ENCODE data around the gene DBN1.

DBN1 gene

DNA sequence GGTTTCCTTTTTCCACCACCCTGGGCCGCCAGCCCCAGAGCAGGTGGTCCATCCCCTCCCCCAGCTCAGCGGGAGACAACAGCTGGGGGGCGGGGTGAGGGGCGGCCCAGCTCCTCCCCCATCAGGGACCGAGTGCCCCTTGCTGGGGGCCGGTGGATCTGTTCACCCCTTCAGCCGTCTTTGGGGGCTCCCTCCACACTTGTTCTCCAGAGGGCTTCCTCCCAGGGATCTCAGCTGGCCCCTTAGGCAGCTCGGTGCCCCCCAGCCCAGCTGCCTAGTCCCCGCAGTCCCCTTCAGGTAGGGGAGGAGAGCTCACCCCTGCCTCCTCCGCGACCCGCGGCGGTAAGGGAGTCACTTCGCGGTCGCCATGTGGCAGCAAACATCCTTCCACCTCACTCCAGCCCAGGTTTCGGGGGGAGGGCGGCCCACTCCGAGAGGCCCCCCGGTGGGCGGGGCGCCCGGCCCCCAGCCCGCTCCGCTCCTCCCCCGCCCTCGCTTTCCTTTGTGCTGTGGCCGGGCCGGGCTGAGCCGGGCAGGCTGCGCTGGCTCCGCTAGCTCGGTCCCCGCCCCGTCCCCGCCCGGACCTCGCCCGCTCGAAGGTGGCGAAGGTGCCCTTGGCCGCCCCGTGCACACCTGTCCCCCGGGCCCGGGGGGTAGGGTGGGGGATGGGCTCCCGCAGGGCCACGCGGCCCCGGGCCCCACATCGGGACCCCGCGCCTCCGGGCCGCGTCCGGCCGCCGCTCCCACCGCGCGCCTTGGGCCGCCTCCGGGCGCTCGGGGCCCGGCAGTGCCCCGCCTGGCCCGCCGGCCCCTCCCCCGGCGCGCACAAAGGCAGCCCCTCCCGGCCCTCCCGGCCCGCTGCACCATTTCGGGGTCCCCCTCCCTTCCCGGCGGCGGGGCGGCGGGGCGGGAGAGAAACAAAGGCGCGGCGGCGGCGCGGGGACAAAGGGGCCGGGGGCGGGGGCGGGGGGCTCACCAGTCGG is 683 bp downstream of the DBN1 start:
- no peak for DNase-seq (ENCODE audit: low read depth)

DNA sequence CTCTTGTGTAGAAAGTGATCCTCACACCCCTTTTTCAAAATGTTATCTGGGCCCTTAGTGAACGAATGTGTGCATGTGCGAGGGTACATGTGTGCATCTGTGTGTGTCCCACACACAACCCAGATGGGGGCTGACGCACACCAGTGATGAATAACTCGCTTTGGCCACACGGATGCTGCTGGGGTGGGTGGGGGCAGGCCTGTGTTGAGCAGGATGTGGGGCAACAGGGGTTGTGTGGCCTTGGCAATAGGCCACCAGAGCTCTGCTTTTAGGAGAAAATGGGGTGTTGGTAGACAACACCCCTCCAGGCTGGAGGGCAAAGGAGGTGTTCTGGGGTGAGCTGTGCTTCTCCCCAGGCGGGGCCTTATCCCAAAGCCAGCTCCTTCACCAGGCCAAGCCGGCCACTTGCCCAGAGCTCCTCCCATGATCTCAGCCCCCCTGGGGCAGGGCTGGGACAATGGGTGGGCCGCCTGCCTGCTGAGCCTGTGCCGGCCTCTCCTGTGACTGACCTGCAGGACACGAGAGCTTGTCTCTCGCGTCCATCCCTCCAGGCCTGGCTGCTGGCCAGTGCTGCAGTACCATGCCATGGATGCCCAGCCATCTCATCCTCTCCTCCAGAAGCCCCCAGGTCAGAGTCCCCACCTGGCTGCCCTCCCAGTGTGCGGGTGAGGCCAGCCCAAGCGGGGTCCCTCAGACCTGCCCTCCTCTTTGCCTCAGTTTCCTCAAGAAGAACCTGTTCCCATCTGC is 1.7 kb downstream of the DBN1 start:
- no peak for DNase-seq (ENCODE audit: low read depth)

DNA sequence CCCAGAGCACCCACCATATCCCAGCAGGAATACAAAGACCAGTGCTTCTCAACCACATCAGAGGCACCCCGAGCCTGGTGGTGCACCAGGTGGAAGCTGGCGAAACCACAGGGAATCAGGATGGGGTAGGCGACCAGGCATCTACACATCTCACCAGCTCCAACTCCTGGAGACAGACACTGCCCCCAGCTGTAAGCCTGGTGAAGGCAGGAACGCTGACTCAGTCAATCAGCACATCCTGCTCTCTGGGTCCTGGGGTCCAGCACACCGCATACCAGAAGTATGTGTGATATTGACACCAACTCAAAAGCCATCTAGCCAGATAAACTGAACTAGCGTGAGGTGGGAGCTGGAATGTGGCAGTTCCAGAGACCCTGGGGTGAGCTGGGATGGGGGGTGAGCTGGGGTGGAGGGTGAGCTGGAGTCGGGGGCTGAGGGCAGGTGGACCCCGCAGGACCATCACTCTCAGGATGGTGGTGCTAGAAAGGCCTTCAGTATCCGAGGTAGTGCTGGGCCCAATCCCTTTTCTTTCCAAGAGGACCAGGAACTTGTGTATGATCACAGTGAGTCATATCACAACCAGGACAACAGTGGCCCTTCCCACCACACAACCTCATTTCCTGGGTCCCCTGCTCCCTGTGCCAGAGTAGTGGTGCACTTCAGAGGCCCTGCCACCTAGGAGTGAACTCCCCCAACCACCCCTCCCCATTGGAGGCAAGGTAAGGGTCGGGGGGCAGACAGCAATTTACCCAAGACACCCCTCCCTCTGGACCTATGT is 2.5 kb downstream of the DBN1 start:
- no peak for DNase-seq (ENCODE audit: low read depth)

DNA sequence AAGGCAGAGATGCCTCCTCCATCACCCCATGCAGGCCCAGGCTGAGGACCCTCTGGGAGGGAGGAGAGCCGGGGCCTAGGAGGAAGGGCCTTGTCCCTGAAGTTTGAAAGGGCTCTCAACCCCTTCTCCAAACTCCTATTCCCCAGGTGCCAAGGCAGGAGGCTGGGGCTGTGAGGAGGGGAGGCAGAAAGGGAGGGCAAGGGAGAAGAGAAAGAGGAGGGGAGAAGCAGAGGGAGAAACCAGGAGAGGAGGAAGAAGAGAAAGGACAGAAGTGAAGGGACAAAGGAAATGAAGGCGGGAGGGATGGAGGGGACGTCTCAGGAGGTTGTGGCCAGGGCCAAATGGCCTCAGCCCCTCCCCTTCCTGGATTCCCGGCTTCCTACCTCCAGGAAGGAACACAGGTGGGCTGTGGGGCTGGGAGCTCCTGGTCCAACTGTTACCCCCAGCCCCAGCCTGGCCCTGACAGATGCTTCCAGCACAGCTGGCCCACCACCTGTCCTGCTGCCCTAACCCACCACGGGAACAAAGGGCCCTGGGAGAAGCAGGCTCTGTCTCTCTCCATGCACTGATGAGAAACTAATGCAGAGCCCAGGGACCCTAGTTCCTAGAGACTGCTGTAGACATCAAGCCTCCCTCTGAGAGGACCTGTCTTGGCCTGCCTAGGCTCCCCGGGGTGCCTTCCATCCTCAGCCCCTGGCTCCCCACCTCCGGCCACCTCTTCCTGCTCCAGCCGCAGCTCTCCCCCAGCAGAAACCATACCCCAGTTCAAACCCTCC is 3.5 kb downstream of the DBN1 start:
- no peak for DNase-seq (ENCODE audit: low read depth)

DNA sequence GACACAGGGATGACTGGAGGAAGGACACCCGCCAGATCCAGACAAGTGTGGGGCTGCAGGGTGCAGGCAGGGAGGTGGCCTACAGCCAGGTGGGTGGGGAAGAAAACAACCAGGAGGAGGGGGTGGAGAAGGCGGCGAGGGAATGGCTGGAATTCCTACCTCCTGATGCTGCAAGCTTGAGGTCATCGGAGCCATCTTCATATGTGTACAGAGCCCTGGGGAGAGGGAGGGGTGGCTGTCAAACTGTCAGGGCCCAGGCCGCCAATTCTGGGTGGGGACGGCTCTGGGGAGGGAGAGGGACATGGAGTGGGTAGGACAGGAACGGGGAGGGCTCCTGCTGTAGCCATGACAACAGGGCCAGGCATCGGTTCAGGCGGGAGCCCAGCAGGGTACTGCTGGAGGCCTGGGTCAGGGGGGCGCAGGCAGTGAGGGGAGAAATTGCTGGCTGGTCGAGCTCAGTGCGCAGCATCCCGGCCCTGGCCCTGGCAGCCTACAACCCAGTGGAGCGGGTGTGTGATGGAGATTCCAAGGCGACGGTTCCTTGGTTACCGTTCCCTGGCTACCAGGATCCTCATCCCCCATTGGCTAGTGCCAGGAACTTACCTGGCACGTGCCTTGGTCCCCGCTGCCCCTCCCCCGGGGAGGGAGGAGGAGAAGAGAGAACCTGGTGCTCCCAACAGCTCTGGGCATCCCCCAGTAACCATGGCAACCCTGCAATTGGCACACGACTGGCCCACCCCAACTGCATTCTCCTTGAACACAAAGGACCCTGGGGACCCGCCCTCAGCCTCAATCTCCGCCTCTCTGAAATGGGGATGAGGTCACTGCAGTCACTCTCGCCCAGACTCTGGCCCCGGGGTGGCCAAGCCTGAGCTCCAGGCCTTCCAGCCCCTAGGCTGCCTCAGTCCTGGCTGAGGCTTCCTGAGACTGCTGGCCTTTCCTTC is 4.5 kb downstream of the DBN1 start:
- no peak for DNase-seq (ENCODE audit: low read depth)

DNA sequence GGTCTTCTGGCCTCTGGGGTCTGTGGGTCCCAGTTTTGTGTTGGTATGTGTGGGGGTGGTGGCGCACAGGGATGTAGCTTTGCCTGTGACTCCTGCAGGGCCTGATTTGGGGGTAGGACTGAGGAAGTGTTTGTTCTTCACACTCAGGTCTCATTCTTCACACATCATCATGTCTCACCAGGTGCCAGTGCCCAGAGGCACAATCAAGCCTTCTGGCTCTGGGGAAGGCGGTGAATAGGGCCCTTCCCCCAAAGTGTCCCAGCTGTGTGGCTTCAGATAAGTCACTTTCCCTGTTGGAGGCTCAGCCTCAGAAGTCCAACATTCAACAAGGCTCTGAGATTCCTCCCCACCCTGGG is 5.1 kb downstream of the DBN1 start:
- no peak for DNase-seq (ENCODE audit: low read depth)

DNA sequence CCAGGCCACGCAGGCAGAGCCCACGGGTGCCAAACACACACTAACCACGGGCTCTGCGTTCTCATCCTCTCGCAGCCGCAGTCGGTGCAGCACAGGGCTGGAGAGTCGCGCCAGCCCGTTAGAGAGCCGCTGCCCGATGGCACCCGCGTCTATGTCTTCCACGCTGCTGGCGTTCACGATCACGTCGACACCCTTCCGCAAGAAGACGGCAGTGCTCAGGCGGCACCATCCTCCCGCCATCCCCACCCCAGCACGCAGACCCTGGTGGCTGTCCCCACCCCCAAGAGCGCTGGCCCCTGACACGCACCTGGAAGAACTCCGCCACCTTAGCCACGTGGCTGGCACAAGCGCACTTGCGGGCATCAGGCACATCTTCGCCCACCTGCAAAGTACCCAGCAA is 6.0 kb downstream of the DBN1 start:
- DNase-seq (ENCODE audit: low read depth): no peak

DNA sequence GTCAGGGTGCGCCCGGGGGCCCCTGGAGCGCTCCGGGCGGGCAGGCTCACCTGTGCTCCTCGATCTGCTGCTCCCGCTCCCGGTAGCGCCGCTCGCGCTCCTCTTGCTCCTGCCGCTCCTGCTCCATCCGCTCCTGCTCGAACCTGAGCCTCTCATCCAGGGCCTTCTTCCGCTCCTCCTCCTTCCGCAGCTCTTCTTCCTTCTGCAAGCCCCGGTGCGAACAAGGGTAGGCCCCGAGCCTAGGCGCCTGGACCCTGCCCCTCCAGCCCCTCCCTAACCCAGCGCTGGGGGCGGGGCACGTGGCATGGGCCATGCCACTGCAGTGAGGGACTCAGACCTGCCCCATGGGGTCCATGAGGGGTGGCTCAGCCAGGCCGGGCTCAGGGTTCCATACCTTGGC is 6.6 kb downstream of the DBN1 start:
- DNase-seq (ENCODE audit: low read depth): no peak

DNA sequence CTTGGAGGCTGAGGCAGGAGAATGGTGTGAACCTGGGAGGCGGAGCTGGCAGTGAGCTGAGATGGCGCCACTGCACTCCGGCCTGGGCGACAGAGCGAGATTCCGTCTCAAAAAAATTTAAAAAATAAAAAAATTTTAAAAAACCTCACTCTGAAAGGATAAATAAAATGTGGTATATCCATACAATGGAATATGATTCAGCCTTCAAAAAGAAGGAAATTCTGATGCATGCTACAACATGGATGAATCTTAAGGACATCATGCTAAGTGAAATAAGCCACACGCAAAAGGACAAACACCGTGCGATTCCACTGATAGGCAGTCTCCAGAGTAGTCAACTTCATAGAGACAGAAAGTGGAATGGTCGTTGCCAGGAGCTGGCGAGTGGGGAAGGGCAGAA is 8.4 kb downstream of the DBN1 start:
- no peak for DNase-seq (ENCODE audit: low read depth)

DNA sequence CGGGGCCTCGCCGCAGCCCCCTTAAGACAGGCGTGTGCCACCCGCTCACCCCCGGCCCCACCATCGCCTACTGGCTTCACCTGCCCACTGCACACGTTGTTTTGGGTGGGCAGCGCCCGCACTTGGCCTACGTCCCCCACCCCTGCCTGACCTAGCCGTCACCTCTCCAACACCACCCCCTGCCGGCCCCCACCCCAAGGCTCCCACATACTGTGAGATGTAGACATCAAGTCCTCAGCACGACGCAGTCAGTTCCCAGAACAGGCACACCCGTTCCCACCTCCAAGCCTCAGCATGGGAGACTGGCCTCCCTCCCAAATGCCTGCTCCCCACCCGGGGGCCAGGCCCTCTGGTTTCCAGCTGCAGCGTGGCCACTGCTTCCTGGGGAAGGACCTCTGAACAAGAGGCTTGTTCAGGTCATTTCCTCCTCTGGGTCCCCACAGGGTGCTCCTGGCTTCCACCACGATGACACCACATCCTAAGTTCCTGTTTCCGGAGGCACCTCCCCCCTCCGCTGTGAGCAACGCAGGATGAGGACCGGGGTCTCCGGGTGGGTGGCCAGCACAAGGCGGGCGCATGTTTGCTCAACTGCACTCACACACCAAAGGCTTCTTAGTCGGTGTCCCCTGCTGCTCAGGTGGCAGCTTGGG is 11.3 kb downstream of the DBN1 start:
- DNase-seq (ENCODE audit: low read depth): no peak

DNA sequence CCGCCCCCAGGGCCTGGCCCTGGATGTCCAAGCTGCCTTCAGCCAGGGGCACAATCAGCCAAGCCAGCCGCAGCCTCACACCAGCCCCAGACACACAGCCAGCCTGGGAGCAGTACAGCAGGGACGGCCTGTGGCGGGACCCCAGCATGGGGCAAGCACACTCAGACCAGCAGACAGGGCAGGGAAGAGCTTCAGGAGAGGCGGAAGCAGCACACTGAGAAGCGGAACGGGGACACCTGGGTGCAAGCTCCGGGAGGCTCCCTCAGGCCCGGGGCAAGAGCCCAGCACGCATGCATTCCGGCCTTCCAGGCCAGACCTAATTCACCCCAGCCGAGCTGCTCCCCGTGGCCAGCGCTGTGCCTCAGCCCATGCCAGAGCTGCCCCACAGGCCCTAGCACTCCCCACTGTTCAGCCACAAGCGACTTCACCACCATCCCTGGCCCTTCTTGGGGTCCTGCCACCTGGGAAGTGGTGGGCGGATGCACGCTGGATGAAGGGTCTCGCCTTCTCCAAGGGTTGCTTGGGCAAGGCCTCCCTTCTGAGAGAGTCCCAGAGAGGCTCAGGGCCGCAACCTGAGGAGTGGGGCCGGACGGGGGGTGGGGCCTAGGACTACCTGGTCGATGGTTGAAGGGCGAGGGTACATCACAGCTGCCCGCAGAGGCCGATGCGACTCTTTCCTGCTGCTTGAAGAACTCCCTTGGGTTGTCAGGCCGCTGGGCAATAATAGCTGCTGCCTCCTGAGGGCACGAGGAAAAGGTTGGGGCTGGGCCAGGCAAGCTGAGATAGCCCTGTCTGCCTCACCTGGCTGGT is 13.4 kb downstream of the DBN1 start:
- no peak for DNase-seq (ENCODE audit: low read depth)

DNA sequence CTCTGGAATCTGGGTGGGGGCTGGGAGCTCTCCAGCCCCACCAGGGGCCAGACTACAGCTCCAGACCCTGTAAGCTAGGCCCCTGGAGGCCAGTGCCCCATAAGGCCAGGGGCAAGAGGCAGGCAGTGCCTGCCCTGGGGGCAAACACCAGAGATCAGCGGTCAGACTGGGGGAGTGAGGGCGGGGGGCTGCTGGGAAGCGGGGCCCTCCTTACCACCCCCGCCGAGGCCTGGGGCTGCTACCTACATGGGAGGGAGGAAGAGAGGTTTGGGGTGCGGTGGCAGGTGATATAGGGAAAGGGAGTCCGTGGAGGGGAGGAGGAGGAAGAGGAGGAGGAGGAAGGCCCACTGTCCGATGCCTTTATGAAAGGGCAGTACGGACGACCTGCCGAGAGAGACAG is 14.1 kb downstream of the DBN1 start:
- no peak for DNase-seq (ENCODE audit: low read depth)

DNA sequence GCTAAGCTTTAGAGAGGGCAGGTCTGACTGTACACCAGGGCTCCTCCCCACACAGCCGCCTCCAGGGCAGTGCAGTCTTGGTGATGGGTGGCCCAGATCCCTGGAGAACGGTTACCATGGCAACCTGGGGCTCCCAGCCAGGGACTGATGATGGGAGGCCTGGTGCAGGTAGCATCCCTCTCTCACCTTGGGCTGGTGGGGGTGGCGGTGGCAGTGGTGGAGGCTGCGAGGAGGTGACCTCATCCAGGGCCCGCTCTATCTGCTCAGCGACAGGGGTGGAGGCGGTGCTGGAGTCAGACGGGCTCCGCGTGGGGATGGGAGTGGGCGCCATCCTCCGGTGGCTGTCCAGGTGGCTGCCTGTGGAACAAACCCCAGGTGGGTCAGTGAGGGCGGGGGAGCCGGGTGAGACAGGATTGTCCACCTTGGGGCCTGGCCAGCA is 14.5 kb downstream of the DBN1 start:
- DNase-seq (ENCODE audit: low read depth): no peak

DNA sequence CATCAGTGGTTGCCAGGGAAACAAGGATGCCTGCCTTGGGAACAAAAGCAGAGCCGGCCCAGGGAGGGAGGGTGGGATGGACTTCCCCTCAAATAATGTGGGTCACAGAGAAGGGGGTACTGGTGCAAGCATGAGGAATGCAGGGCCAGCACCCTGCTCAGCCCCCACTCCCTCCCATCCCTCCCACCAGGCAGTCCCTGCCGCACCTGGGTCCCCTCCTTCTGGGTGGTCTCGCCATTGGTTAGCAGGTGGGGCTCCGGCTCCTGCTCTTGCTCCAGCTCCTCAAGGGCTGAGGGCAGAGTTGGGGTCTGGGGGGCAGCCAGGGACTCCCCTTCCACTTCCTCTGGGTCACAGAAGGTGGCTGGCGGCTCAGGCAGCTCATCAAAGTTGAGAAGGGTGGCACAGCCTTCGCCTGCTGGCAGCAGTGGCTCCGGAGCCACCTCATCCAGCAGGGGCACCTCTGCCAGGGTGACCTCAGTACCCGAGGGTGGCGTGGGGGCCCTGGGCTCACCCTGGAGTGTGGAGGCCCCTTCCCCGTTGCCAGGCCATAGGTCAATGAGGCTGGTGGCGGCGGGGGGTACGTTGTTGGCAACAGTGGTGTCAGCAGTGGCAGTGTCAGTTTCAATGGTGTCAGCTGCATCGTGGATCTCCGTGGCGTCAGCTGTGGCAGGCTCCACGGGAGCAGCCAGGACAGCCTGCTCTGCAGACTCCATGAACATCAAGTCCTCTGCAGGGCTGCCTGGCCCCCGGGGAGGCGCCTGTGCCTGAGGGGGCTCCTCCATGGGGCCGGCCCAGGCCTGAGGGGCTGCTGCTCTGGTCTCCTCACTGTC is 15.4 kb downstream of the DBN1 start:
- DNase-seq (ENCODE audit: low read depth): no peak

DNA sequence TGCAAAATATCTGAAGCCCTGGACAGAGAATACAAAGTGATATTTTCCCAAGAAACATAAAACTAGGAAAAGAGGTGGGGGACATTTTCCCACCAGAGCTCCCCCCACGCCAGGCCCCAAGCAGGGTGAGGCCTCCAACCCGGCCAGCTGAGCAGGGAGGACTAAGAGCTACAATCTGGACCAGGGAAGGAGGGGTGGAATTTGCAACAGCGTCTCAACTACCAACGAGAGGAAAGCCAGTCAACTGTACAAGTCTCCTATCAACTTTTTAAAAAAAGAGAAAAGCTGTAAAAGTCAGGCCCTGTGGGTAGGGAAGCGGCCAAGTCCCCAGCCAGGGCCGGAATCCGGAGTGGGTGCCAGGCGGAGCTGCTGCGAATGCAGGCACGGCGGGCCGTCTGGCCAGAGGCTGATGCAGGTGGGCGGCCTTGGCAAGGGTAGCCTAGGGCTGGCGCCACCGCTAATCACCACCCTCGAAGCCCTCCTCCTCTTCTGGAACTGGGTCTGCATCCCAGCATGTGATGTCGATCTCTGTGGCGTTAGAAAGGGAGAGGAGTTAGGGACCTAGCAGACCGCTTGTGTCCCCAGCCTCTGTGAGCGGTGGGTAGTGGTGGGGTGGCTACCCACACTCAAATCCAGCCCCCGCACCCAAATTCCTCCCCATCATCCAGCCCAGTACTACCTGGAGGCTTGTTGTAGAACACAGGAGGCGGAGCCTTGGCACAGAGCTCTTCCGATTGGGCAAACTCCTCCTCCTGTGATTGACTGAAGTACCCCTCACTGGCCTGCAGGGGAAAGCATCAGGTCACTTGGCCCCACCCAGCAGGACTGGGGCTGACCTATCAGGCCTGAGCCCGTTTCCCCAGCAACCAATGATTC is 16.2 kb downstream of the DBN1 start:
- peak; percentile 87 for DNase-seq (ENCODE audit: low read depth)

DNA sequence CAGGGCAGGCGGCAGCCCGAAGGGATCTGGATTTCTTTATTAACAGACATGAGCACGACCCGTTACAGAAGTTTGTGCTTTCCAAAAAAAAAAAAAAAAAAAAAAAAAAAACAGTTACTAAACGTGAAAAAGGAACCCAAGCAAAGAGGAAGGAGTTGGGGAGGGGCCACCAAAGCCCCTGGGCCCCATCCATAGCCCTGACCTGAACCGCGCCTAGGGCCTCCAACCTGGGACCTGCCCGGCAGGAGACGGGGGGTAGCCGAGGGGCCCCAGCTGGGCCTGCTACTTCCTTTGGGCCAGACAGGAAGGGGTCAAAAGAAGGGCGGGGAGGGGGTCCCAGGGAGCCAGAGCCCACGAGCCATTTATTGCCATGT is 16.9 kb downstream of the DBN1 start:
- no peak for DNase-seq (ENCODE audit: low read depth)

Measured in GM04503 (cell line).